NT2/D1 (cell line): ENCODE measurements around the gene LAMA1.

Experiments
- DNase-seq: peaks from one replicate; pipeline ENCODE4 v3.0.0-alpha.2; 2011; ENCODE audit warnings: low read depth, low spot score
- H3K27me3 ChIP-seq: 2 replicates; pipeline ENCODE4 v1.6.0; 2011; ENCODE audit warnings: mild to moderate bottlenecking; ENCODE audit not compliant: insufficient read length, insufficient read depth
- H3K36me3 ChIP-seq: 2 replicates; pipeline ENCODE4 v1.6.1; 2011; ENCODE audit warnings: mild to moderate bottlenecking, low read length, mixed read lengths; ENCODE audit not compliant: insufficient read depth, insufficient read length
- H3K4me1 ChIP-seq: 2 replicates; pipeline ENCODE4 v1.5.1; 2011; ENCODE audit not compliant: insufficient read depth, insufficient read length
- H3K4me3 ChIP-seq: 2 replicates; pipeline ENCODE4 v1.5.1; 2011; ENCODE audit warnings: low read depth; ENCODE audit not compliant: insufficient read length
- H3K9ac ChIP-seq: 2 replicates; pipeline ENCODE4 v1.6.0; 2011; ENCODE audit warnings: low read depth; ENCODE audit not compliant: insufficient read length
- H3K9me3 ChIP-seq: 2 replicates; pipeline ENCODE4 v1.5.1; 2011; ENCODE audit warnings: mild to moderate bottlenecking, low read length; ENCODE audit not compliant: insufficient read depth
- SUZ12 ChIP-seq: IDR thresholded peaks from 2 replicates; pipeline ENCODE4 v1.6.1; 2011; ENCODE audit not compliant: insufficient read length, insufficient read depth; ENCODE audit errors: extremely low read depth
- YY1 ChIP-seq: IDR thresholded peaks from 2 replicates; pipeline ENCODE4 v1.6.1; 2011; ENCODE audit not compliant: insufficient read length, insufficient read depth
- ZNF274 ChIP-seq: IDR thresholded peaks from 2 replicates; pipeline ENCODE4 v1.6.1; 2011; ENCODE audit warnings: mild to moderate bottlenecking, low read depth, low read length

Gene LAMA1

DNA sequence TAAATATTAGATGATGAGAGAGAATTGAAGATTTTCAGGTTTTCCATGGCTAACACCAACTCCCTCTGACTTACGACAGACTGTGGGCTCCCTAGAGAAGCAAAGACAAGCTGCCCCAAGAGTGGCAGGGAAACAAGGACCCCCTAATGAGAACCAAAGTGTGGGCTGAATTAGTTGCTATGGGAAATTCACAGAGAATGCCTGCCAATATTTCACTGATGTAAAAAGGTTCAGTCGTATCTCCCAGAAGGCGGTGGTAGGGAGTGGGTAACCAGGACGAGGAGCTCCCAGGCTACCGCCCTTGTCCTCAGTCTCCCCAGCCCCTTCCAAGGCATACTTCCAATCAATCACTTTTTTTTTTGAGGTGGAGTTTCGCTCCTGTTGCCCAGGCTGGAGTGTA is 113.6 kb downstream of the LAMA1 start:
- no peak for DNase-seq
- Histone ChIP-seq H3K9me3 (no peaks in the 10 kb centered on the region), H3K9ac (no peak overlapping the region), H3K4me1 (peaks cover 2% of the 10 kb centered on the region), H3K27me3 (no peaks in the 10 kb centered on the region), H3K36me3 (peaks cover 42% of the 10 kb centered on the region), H3K4me3 (no peak overlapping the region)
- TF ChIP-seq SUZ12 (no peak), YY1 (no peak), ZNF274 (no peak)

DNA sequence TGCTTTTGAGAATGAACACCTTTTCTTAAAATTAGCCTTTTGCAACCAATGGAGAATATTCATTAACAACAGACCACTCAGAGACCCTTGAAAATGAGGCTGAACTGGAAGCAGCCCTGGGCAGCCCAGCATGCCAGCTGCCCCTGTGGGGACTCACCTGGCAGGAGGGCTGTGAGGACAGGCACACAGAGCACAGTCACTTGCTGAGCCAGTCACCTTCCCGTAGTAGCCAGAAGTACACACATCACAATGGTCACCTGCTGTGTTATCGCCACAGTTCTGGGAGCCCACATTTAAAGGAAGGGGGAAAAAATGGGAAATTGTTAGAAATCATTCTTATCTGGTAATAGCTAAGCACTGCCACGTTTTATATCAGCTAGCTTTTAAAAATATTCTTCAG is 115.5 kb downstream of the LAMA1 start:
- Histone ChIP-seq H3K36me3 (peaks cover 47% of the 10 kb centered on the region), H3K4me3 (no peak overlapping the region), H3K9ac (no peak overlapping the region), H3K9me3 (no peaks in the 10 kb centered on the region), H3K27me3 (no peaks in the 10 kb centered on the region), H3K4me1 (peaks cover 2% of the 10 kb centered on the region)
- DNase-seq = no peak
- TF ChIP-seq YY1 (no peak), ZNF274 (no peak), SUZ12 (no peak)

DNA sequence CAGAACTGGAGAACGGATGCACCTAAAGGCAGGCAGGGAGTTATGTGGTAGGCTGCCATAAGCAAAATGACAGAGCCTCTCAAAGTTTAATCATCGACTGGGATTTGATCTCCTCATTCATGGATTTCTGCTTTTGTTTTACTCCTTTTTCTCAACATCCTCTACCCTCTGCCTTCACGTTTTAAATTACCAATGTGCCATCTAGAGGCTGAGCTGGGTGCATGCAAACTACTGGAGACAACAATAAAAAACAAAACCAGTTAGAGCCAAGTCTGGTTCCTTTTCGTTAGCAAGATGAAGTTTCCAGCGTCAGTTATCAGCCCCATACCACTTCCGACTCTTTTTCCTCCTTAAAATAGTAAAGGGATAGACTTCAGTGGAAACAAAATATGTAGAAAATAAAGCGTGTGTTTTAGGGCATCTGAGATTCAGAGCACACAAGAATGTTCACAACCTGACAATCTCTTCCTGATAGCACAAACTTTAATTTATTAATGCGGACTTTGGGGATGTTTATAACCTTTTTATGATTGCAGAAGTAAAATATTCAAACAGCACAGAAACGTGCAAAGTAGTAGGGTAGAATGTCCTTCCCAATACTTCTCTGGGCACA is 117.0 kb downstream of the LAMA1 start:
- Histone ChIP-seq H3K4me3 (no peak overlapping the region), H3K36me3 (peaks cover 33% of the 10 kb centered on the region), H3K4me1 (peaks cover 2% of the 10 kb centered on the region), H3K9me3 (no peaks in the 10 kb centered on the region), H3K9ac (no peak overlapping the region), H3K27me3 (no peaks in the 10 kb centered on the region)
- DNase-seq = no peak
- TF ChIP-seq YY1 = no peak
- TF ChIP-seq ZNF274 = no peak
- TF ChIP-seq SUZ12 = no peak

DNA sequence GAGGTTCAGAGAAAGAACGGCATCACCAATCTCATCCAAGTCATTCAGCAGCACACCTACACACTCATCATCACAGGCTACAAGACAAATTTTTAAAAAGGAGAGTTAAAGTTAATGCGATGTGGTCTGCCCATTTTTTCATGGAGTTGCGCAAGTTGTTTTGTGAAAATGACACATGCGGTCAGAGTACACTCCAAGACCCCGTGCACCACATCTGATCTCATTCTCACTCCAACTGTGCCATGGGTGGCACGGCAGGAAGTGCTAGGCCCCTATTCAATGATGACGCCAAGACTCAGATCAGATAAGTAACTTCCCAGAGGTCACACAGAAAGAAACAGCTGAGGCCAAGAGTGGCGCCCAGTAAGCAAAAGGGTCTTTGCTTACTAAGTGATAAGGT is 119.8 kb downstream of the LAMA1 start:
- Histone ChIP-seq H3K9ac (no peak overlapping the region), H3K4me1 (peaks cover 2% of the 10 kb centered on the region), H3K9me3 (no peaks in the 10 kb centered on the region), H3K4me3 (no peak overlapping the region), H3K36me3 (peaks cover 38% of the 10 kb centered on the region), H3K27me3 (no peaks in the 10 kb centered on the region)
- TF ChIP-seq SUZ12 = no peak
- TF ChIP-seq ZNF274 = no peak
- no peak for TF ChIP-seq YY1
- no peak for DNase-seq

DNA sequence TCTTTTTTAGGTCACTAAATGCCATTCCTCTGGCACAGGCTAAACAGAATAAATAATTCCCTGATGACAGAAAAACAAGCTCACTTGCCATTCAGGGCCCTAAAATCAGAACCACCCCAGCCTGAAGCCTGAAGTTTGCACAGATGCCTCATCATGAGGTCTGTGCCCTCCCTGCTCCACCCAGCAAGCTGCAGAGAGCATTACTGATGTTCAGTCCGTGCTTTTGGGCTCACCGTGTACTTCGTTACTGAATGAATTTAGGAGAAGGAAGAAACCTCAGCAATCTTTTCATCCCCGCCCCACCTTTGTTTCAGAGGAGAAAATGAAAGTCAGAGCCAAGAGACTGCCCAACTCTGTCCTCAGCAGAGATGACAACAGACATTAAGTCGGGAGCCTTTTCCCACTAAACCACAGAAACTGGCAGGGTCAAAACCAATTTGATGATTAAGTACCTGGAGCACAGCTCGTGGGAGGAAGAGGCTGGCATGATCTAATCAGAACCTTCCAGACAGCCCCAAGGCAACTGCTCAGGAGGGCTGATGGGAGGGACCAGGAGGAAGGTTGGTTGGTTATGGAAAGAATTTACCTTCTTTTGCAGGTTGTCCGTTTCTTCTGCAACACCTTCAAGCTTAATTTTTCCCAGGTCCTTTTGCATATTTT is 122.7 kb downstream of the LAMA1 start:
- Histone ChIP-seq H3K27me3 (no peaks in the 10 kb centered on the region), H3K4me1 (no peaks in the 10 kb centered on the region), H3K9ac (no peak overlapping the region), H3K36me3 (peaks cover 49% of the 10 kb centered on the region), H3K4me3 (no peak overlapping the region), H3K9me3 (no peaks in the 10 kb centered on the region)
- no peak for DNase-seq
- TF ChIP-seq ZNF274 (no peak), SUZ12 (no peak), YY1 (no peak)

DNA sequence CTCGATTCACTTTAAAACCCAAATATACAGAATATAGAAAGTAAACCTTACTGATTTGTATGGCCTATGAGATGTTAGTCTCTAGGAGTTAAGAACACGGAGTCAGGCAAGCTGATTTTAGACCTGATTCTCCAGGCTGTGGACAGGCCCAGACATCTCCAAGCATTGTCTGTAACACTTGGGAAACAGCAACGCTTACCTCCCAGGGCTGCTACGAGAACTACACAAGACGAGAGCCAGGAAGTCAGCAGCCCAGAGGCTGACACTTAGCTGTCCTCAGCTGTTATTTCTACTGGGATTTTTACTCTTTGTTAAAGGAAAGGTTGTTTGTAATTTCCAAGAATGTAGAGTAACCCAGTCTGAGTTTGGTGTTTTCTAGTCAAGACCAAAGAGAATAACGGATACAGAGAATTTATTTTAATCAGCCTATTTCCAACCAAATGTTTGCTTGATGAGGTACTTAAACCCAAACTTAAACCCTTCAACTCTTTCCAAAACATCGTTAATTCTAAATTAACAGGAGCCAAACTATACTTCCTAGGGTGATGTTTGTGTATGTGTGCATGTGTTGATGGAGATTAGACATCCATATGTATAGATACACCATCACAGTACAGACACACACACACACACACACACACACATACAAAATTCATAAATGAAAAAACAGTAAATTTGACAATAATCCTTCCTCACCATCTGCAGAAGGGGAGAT is 123.4 kb downstream of the LAMA1 start:
- peaks cover 43% of the 10 kb centered on the region for H3K36me3 ChIP-seq

DNA sequence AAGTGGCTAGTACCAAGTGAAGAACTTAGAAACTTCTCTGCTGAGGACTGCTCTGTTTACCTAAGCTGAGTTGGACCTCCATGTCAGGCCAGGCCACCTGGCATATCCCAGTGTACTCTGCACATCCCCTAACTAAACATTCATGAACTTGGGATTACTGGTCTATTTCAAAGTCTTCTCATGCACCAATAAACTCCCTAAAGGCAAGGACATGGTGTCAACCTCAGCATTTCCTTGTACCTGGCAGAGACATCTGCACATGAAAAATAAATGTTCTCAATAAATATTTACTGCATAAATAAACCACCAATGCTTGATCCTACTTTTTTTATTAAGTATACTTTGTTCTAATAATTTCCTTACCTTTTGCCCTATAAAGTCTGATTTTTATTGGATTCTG is 124.8 kb downstream of the LAMA1 start:
- H3K36me3 ChIP-seq = peaks cover 38% of the 10 kb centered on the region
- no peaks in the 10 kb centered on the region for H3K4me1 ChIP-seq
- H3K9ac ChIP-seq = no peak overlapping the region
- no peaks in the 10 kb centered on the region for H3K27me3 ChIP-seq
- no peaks in the 10 kb centered on the region for H3K9me3 ChIP-seq
- DNase-seq = no peak
- TF ChIP-seq ZNF274 (no peak), SUZ12 (no peak), YY1 (no peak)
- H3K4me3 ChIP-seq = no peak overlapping the region

More for the DNA sequence above, 123.4 kb downstream of the LAMA1 start:
- TF ChIP-seq SUZ12 = no peak
- no peak for TF ChIP-seq YY1
- no peak for TF ChIP-seq ZNF274
- no peak overlapping the region for H3K9ac ChIP-seq
- no peaks in the 10 kb centered on the region for H3K27me3 ChIP-seq
- no peaks in the 10 kb centered on the region for H3K9me3 ChIP-seq
- H3K4me1 ChIP-seq = no peaks in the 10 kb centered on the region
- DNase-seq = no peak
- no peak overlapping the region for H3K4me3 ChIP-seq
